ACC112 (cell line): ENCODE data around the gene RAPGEF1.
"Not testable (repeated sequence)": the region's sequence is repeated elsewhere in the genome, so short reads cannot be mapped to it uniquely, and the experiment has no call there.

Experiments used
- H2AFZ ChIP-seq: fragments of 200-600 bp; sonication (generic); one replicate; pipeline ENCODE4 v1.6.0; 2017; ENCODE audit warnings: antibody characterized with exemption, low read length; ENCODE audit not compliant: unreplicated experiment
- H3K27ac ChIP-seq: fragments of 200-600 bp; sonication (generic); 2 replicates; pipeline ENCODE4 v1.5.1; 2014; ENCODE audit warnings: low read depth, mild to moderate bottlenecking, antibody characterized with exemption, low read length, moderate library complexity
- H3K27me3 ChIP-seq: fragments of 200-600 bp; sonication (generic); 2 replicates; pipeline ENCODE4 v1.6.1; 2014; ENCODE audit warnings: mild to moderate bottlenecking, antibody characterized with exemption, low read length, moderate library complexity, mixed read lengths; ENCODE audit not compliant: insufficient read depth
- H3K36me3 ChIP-seq: fragments of 200-600 bp; sonication (generic); 2 replicates; pipeline ENCODE4 v1.6.1; 2016; ENCODE audit warnings: mild to moderate bottlenecking, antibody characterized with exemption, low read length, moderate library complexity, mixed read lengths; ENCODE audit not compliant: insufficient read depth
- H3K4me1 ChIP-seq: fragments of 200-600 bp; sonication (generic); one replicate; pipeline ENCODE4 v1.6.1; 2016; ENCODE audit warnings: low read length, mixed read lengths; ENCODE audit not compliant: insufficient read depth, unreplicated experiment, control insufficient read depth
- H3K4me3 ChIP-seq: fragments of 200-600 bp; sonication (generic); 2 replicates; pipeline ENCODE4 v1.5.1; 2014; ENCODE audit warnings: mild to moderate bottlenecking, low read depth, low read length
- H3K79me2 ChIP-seq: fragments of 200-600 bp; sonication (generic); one replicate; pipeline ENCODE4 v1.6.0; 2016; ENCODE audit warnings: low read length; ENCODE audit not compliant: control insufficient read depth, unreplicated experiment, insufficient read depth

RAPGEF1 gene

GRCh38 chr9:131668439-131669268 is 71.2 kb downstream of the RAPGEF1 start:
- Histone ChIP-seq H3K79me2 (peaks cover 59% of the 10 kb centered on the region), H2AFZ (no peak overlapping the region), H3K36me3 (no peaks in the 10 kb centered on the region), H3K27ac (peak overlapping the region; percentile 74), H3K27me3 (no peaks in the 10 kb centered on the region), H3K4me3 (no peak overlapping the region), H3K4me1 (peaks cover 30% of the 10 kb centered on the region)

DNA sequence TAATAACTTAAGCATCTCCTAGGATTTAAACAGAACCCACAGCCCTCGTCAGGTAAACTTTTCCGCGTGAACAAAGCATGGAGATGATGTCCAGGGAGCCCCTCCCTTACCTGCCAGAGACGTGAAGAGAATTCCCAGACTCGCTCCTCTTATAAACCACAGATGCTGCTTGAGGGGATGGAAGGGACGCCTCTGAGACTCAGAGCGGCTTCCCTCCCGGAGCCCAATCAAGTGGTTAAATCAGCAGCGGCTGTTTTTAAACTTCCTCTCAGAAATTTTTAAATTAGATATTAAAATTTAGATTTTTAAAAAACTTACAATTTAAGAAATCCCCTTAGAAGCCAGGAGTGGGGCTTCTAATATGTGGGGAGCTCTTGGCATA is 71.8 kb downstream of the RAPGEF1 start:
- Histone ChIP-seq H3K36me3 (no peaks in the 10 kb centered on the region), H3K4me3 (no peak overlapping the region), H3K4me1 (peaks cover 27% of the 10 kb centered on the region), H3K27ac (peak overlapping the region; percentile 74), H2AFZ (no peak overlapping the region), H3K27me3 (no peaks in the 10 kb centered on the region), H3K79me2 (peaks cover 53% of the 10 kb centered on the region)

DNA sequence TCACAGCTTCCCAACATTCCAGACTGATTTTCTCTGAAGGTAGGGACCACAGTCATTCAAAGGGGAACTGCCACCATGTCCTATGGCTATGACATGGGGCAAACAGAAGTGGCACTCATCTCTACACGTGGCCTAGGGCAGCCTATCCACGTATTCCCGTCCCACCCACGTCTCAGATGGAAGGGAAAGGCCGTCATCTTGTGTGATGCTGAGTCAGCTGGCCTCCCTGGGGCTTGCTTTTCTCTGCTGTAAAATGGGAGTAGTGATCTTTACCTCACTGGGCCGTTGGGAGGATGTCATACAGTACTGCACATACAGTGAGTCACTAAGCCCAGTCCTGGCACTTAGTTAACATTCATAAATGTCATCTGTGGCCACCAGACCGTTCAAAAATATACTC is 72.3 kb downstream of the RAPGEF1 start:
- Histone ChIP-seq H3K79me2 (peaks cover 49% of the 10 kb centered on the region), H3K27ac (peak overlapping the region; percentile 74; the same call in 1 of the 2 replicates)

GRCh38 chr9:131666774-131667173 is 73.1 kb downstream of the RAPGEF1 start:
- H3K4me1 ChIP-seq = peaks cover 27% of the 10 kb centered on the region
- no peak overlapping the region for H3K27ac ChIP-seq

More for the DNA sequence above, 72.3 kb downstream of the RAPGEF1 start:
- Histone ChIP-seq H3K4me1 (peaks cover 27% of the 10 kb centered on the region), H3K27me3 (no peaks in the 10 kb centered on the region), H2AFZ (no peak overlapping the region), H3K4me3 (no peak overlapping the region), H3K36me3 (no peaks in the 10 kb centered on the region)

GRCh38 chr9:131666029-131666428 is 73.8 kb downstream of the RAPGEF1 start:
- peaks cover 27% of the 10 kb centered on the region for H3K4me1 ChIP-seq
- no peaks in the 10 kb centered on the region for H3K36me3 ChIP-seq
- no peak overlapping the region for H3K4me3 ChIP-seq
- H3K27me3 ChIP-seq = no peaks in the 10 kb centered on the region
- H3K27ac ChIP-seq = no peak overlapping the region
- no peak overlapping the region for H2AFZ ChIP-seq
- H3K79me2 ChIP-seq = peaks cover 39% of the 10 kb centered on the region

More at GRCh38 chr9:131666774-131667173, 73.1 kb downstream of the RAPGEF1 start:
- Histone ChIP-seq H3K79me2 (peaks cover 42% of the 10 kb centered on the region), H2AFZ (no peak overlapping the region), H3K4me3 (no peak overlapping the region), H3K36me3 (no peaks in the 10 kb centered on the region), H3K27me3 (no peaks in the 10 kb centered on the region)

- Histone ChIP-seq H3K4me1 (peaks cover 19% of the 10 kb centered on the region), H3K27me3 (no peaks in the 10 kb centered on the region), H3K27ac (no peak overlapping the region), H3K4me3 (no peak overlapping the region), H3K79me2 (peaks cover 28% of the 10 kb centered on the region), H3K36me3 (no peaks in the 10 kb centered on the region), H2AFZ (no peak overlapping the region)
Observed at GRCh38 chr9:131663288-131663687, 76.6 kb downstream of the RAPGEF1 start.

DNA sequence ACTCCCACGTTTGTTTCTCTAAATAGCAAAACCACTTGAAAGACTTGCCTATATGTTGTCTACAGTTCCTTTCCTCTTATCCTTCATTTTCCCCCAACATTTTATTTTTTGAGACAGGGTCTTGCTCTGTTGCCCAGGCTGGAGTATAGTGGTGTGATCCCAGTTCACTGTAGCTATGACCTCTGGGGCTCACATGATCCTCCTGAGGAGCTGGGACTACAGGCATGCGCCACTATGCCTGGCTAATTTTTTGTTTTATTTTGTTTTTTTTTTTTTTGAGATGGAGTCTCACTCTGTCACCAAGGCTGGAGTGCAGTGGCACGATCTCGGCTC is 77.6 kb downstream of the RAPGEF1 start:
- H2AFZ ChIP-seq, H3K27me3 ChIP-seq, H3K36me3 ChIP-seq, H3K27ac ChIP-seq, H3K4me3 ChIP-seq: not testable (repeated sequence)
- Histone ChIP-seq H3K4me1 (peaks cover 18% of the 10 kb centered on the region), H3K79me2 (peaks cover 23% of the 10 kb centered on the region)

GRCh38 chr9:131661568-131662288 is 78.1 kb downstream of the RAPGEF1 start:
- Histone ChIP-seq H3K4me3 (no peak overlapping the region), H3K36me3 (no peaks in the 10 kb centered on the region), H2AFZ (no peak overlapping the region), H3K27me3 (no peaks in the 10 kb centered on the region), H3K27ac (no peak overlapping the region), H3K4me1 (peaks cover 21% of the 10 kb centered on the region), H3K79me2 (peaks cover 25% of the 10 kb centered on the region)

DNA sequence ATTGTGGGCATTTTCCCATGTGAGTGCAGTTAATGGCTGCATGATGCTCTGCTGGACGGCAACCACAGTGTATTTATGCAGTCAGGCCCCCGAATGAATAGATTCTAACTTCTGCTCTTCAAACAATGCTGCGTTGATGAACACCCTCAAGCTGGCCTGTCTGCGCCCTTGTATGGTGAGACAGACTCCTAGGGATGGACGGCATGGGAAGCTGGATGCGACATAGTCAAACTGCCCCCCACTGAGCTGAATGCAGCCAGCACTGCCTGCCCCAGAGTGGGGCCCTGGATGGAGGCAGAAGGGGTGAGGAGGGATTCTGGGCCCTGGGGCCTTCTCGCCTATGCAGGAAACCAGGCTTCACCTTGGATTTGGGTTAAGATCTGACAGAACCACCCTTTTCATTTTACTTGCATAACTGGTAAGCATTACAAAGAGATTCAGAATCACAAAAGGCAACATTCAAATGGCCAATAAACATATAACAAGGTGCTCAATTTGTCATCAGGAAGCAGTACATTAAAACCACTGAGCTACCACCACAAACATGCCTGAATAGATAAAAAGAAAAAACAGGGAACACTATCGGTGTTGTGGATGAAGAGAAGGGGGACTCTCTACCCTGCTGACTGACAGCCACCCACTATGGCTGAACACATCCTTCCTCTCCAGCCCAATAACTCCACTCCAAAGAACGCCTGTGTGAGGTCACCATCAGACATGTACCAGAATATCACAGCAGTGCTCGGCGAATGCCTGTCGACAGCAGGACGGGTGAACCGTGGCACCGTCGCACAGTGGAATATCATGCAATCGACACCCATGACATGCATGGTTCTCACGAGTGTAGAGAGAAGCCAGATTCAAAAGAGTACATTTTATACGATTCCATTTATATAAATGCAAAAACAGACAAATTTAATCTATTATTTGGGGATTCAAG is 79.1 kb downstream of the RAPGEF1 start:
- no peak overlapping the region for H3K4me3 ChIP-seq
- peaks cover 29% of the 10 kb centered on the region for H3K79me2 ChIP-seq

DNA sequence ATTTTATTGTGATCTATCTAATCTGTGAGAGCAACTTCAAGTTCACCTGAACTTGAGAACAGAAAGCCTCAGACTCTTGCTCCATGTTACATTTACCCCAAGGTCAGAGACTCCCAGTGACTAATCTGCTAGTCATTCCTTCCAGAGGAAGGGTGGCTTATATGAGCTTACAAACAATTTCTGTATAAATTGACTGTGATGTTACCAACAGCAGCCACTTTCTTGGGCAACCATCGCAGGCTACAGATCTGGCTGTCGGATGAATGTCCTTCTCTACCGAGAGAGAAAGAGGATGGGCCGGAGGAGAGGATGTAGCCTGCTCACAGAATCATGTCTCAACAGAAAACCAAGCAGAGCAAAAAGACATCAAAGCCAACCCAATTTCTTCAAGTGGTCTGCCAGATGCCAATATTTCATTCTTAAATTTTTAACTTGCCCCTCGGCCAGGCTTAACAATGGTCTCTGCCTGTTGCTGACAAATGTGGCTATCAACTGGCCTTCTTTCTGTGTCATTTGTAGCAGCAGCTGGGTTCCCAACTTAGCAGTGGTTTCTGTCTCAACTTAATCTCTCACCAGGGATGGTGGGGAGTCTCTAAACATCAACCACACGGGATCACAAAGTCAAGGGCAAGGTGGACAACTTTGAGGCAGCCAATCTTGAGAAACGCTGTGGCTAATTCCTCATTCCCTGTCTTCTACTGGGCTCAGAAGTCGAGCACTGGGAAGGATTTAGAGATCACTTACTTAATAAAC is 81.3 kb downstream of the RAPGEF1 start:
- Histone ChIP-seq H3K27ac (peak overlapping the region; percentile 91), H2AFZ (no peak overlapping the region), H3K79me2 (peaks cover 28% of the 10 kb centered on the region), H3K4me3 (peak overlapping the region; percentile 51), H3K36me3 (no peaks in the 10 kb centered on the region), H3K4me1 (peaks cover 24% of the 10 kb centered on the region), H3K27me3 (no peaks in the 10 kb centered on the region)

More for the DNA sequence above, 79.1 kb downstream of the RAPGEF1 start:
- Histone ChIP-seq H3K27me3 (no peaks in the 10 kb centered on the region), H3K27ac (no peak overlapping the region), H3K4me1 (peaks cover 24% of the 10 kb centered on the region), H2AFZ (no peak overlapping the region), H3K36me3 (no peaks in the 10 kb centered on the region)
